ENCODE data around the gene CTNNA3. TPM values are rescaled to one million over a fixed set of nuclear protein-coding genes. Genes with fewer than 3 reads are reported as not detected.

The CTNNA3 gene
- total and polyA plus RNA-seq, 2 donors (not counting 3 experiments of a cell fraction or from before 2014, with no cell fraction given) = not detected

DNA sequence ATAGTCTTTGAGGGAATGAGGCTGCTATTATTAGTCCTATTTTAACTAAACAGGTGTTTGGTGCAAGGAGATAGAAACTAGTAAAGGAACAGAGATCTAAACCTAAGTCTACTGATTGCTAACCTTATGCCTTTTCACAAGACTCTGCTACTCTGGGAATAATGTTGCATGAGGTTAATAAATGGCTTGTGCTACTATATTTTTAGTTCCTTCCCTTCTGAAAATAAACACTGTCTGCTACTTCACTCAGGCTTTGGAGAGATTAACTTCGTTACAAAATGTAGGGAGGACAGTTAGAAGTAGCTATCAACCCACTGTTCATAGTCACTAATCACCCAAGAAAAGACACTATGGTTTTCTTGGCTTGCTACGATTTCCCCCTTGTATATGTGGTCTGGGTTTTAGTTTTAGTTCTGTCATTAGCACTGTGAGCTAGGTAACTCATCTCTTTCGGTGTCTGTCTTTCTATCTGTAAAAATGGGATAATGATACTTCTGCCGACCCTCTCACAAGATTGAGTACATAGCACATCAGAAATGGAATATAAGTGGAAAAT lies 474.0 kb downstream of the CTNNA3 start:
- FAIRE-seq = no peak
- H2AFZ ChIP-seq (ENCODE audit: low read depth, low read length) = no peak overlapping the region
- no TSS peak for BruUV-seq (replicated peaks)

More for the DNA sequence above, 474.0 kb downstream of the CTNNA3 start:
- no peaks in the 10 kb centered on the region for H3K4me1 ChIP-seq (ENCODE audit: control insufficient read depth, extremely low read depth, insufficient read depth, low read length)
- TF ChIP-seq, protein P1, sequence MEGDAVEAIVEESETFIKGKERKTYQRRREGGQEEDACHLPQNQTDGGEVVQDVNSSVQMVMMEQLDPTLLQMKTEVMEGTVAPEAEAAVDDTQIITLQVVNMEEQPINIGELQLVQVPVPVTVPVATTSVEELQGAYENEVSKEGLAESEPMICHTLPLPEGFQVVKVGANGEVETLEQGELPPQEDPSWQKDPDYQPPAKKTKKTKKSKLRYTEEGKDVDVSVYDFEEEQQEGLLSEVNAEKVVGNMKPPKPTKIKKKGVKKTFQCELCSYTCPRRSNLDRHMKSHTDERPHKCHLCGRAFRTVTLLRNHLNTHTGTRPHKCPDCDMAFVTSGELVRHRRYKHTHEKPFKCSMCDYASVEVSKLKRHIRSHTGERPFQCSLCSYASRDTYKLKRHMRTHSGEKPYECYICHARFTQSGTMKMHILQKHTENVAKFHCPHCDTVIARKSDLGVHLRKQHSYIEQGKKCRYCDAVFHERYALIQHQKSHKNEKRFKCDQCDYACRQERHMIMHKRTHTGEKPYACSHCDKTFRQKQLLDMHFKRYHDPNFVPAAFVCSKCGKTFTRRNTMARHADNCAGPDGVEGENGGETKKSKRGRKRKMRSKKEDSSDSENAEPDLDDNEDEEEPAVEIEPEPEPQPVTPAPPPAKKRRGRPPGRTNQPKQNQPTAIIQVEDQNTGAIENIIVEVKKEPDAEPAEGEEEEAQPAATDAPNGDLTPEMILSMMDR (IDR thresholded peaks at IDR 0.05; ENCODE audit: extremely low read depth in 1 of 2, insufficient read depth in 1 of 2, low read depth in 1 of 2, low read length in 2 of 2) = no peak
- no peak for TF ChIP-seq FOS (IDR thresholded peaks at IDR 0.05; ENCODE audit: borderline replicate concordance, insufficient read depth, low read length)
- TF ChIP-seq POLR2AphosphoS5 (IDR thresholded peaks at IDR 0.05; ENCODE audit: insufficient read depth, low read depth, low read length) = no peak
- no peak for TF ChIP-seq GATA2 (IDR thresholded peaks at IDR 0.05; ENCODE audit: insufficient read depth, insufficient read length, low read depth, low read length)
- TF ChIP-seq, protein P2, sequence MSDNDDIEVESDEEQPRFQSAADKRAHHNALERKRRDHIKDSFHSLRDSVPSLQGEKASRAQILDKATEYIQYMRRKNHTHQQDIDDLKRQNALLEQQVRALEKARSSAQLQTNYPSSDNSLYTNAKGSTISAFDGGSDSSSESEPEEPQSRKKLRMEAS (IDR thresholded peaks at IDR 0.05; ENCODE audit: insufficient read depth, insufficient read length) = no peak
- TF ChIP-seq POLR2A (IDR thresholded peaks at IDR 0.05; ENCODE audit: low read depth, low read length) = no peak
- TF ChIP-seq MYC (IDR thresholded peaks at IDR 0.05; ENCODE audit: low read depth, low read length) = no peak
- no peak for TF ChIP-seq JUN (IDR thresholded peaks at IDR 0.05; ENCODE audit: borderline replicate concordance, insufficient read depth, insufficient read length, low read depth)
- TF ChIP-seq EZH2 (IDR thresholded peaks at IDR 0.05; ENCODE audit: borderline replicate concordance, low read depth, low read length, severe bottlenecking) = no peak
- H3K36me3 ChIP-seq (ENCODE audit: control insufficient read depth in 2 of 2, extremely low read depth in 1 of 2, insufficient read depth in 2 of 2, low read length in 2 of 2) = no peaks in the 10 kb centered on the region
- H3K4me3 ChIP-seq (replicated peaks in 1 of 3; ENCODE audit: insufficient read depth in 1 of 3, low read depth in 1 of 3, low read length in 3 of 3) = no peak overlapping the region
- no peak overlapping the region for H3K9ac ChIP-seq (replicated peaks; ENCODE audit: extremely low read depth, insufficient read depth, low read length)
- POLR2A ChIA-PET = no interaction called here
- no peaks in the 10 kb centered on the region for H3K9me1 ChIP-seq (replicated peaks; ENCODE audit: control insufficient read depth, extremely low read depth, insufficient read depth, low read length)
- no peak for DNase-seq (ENCODE audit: low read depth, low spot score)
- no peak overlapping the region for H3K27ac ChIP-seq (ENCODE audit: insufficient read depth, low read depth, low read length)
- intact Hi-C loops (cut with micrococcal nuclease) = no loop called here
- no peaks in the 10 kb centered on the region for H3K79me2 ChIP-seq (ENCODE audit: control insufficient read depth, insufficient read depth, low read length)
- dilution Hi-C loops (cut with MboI; ENCODE audit: extremely low pct_ligation_motif_present, low sequenced_read_pairs) = no loop called here
- H3K27me3 ChIP-seq (ENCODE audit: control insufficient read depth in 2 of 2, insufficient read depth in 2 of 2, low read length in 2 of 2) = no peaks in the 10 kb centered on the region
- CTCF ChIA-PET = no interaction called here
- H3K9me3 ChIP-seq (replicated peaks; ENCODE audit: control insufficient read depth, insufficient read depth, low read length) = no peaks in the 10 kb centered on the region
- no peak overlapping the region for H3K4me2 ChIP-seq (ENCODE audit: insufficient read depth, low read length)
- H4K20me1 ChIP-seq (replicated peaks; ENCODE audit: control insufficient read depth, extremely low read depth, insufficient read depth, low read length) = no peaks in the 10 kb centered on the region
